Measurements from ENCODE around the gene MRFAP1. TPM values are rescaled to one million over a fixed set of nuclear protein-coding genes. Genes with fewer than 3 reads are reported as not detected.

Gene MRFAP1
- total RNA-seq, 4 donors from 2014 or later, result 147 to 234 (median 186) TPM

- Histone ChIP-seq H3K4me3 (no peak overlapping the region), H3K27ac (no peak overlapping the region), H3K27me3 (no peaks in the 10 kb centered on the region), H3K36me3 (peaks cover 16 to 100% (median 32%) of the 10 kb centered on the region in 3 donors), H3K4me1 (no peaks in the 10 kb centered on the region), H3K9me3 (peaks cover 0 to 11% (median 5%) of the 10 kb centered on the region in 3 donors)
- 93 to 100% methylated on average over 2 of the region's 2 CpGs for WGBS, 2 donors
- intact Hi-C loops (cut with DNase I), result no loop called here
- no peak for TF ChIP-seq POLR2A (IDR thresholded peaks at IDR 0.05)
- no peak for TF ChIP-seq CTCF (IDR thresholded peaks at IDR 0.05)
- DNase-seq, result no peak
Measured at GRCh38 chr4:6605605-6606004, 34.9 kb upstream of the MRFAP1 start.

- no peak overlapping the region for H3K27ac ChIP-seq
- 81% methylated on average over 3 to 4 of the region's 10 CpGs for WGBS, 2 donors
- DNase-seq, result no peak
- peaks cover 16 to 100% (median 36%) of the 10 kb centered on the region in 3 donors for H3K36me3 ChIP-seq
- no peaks in the 10 kb centered on the region for H3K27me3 ChIP-seq
- TF ChIP-seq POLR2A (IDR thresholded peaks at IDR 0.05) (no peak), CTCF (IDR thresholded peaks at IDR 0.05) (no peak)
- intact Hi-C loops (cut with DNase I), result no loop called here
- H3K4me3 ChIP-seq, result no peak overlapping the region
- peaks cover 0 to 11% (median 5%) of the 10 kb centered on the region in 3 donors for H3K9me3 ChIP-seq
- H3K4me1 ChIP-seq, result no peaks in the 10 kb centered on the region
Measured at GRCh38 chr4:6606465-6607235, 33.8 kb upstream of the MRFAP1 start.

- Histone ChIP-seq H3K36me3 (peaks cover 16 to 100% (median 30%) of the 10 kb centered on the region in 3 donors), H3K9me3 (peaks cover 0 to 11% (median 5%) of the 10 kb centered on the region in 3 donors), H3K27me3 (no peaks in the 10 kb centered on the region), H3K4me1 (no peaks in the 10 kb centered on the region), H3K27ac (no peak overlapping the region), H3K4me3 (no peak overlapping the region)
- TF ChIP-seq POLR2A (IDR thresholded peaks at IDR 0.05), result no peak
- no peak for TF ChIP-seq CTCF (IDR thresholded peaks at IDR 0.05)
- DNase-seq, result no peak
- intact Hi-C loops (cut with DNase I), result no loop called here
- WGBS, 2 donors, result 83 to 87% methylated on average over 13 of the region's 13 CpGs
Measured at GRCh38 chr4:6607368-6608055, 33.0 kb upstream of the MRFAP1 start.

- 53 to 87% methylated on average over 6 to 16 of the region's 28 CpGs for WGBS, 2 donors
- no peak overlapping the region for H3K27ac ChIP-seq
- no peaks in the 10 kb centered on the region for H3K27me3 ChIP-seq
- TF ChIP-seq CTCF (IDR thresholded peaks at IDR 0.05), result no peak
- no peak for TF ChIP-seq POLR2A (IDR thresholded peaks at IDR 0.05)
- peaks cover 16 to 97% (median 32%) of the 10 kb centered on the region in 3 donors for H3K36me3 ChIP-seq
- intact Hi-C loops (cut with DNase I), result no loop called here
- no peak overlapping the region for H3K4me3 ChIP-seq
- DNase-seq, result no peak
- peaks cover 0 to 11% (median 5%) of the 10 kb centered on the region in 3 donors for H3K9me3 ChIP-seq
- no peaks in the 10 kb centered on the region for H3K4me1 ChIP-seq
Measured at GRCh38 chr4:6608758-6609414, 31.6 kb upstream of the MRFAP1 start.

All from esophagus squamous epithelium (tissue), 5 donors.